BE2C (cell line): ENCODE data around the gene MAST2.

ENCODE experiments used
- DNase-seq: peaks from one replicate; pipeline ENCODE4 v3.0.0-alpha.2; 2020
- H3K27me3 ChIP-seq: fragments of 250-450 bp; sonication (Bioruptor Pico); 2 replicates; pipeline ENCODE4 v1.5.1; 2020; ENCODE audit warnings: mild to moderate bottlenecking
- H3K36me3 ChIP-seq: fragments of 250-450 bp; sonication (Bioruptor Pico); 2 replicates; pipeline ENCODE4 v1.5.1; 2020; ENCODE audit warnings: mild to moderate bottlenecking
- H3K4me1 ChIP-seq: fragments of 250-450 bp; sonication (Bioruptor Pico); 2 replicates; pipeline ENCODE4 v1.5.1; 2020
- H3K4me3 ChIP-seq: 2 replicates; pipeline ENCODE4 v1.5.1; 2011; ENCODE audit warnings: low read depth, low read length
- H3K9me3 ChIP-seq: fragments of 250-450 bp; sonication (Bioruptor Pico); 2 replicates; pipeline ENCODE4 v1.5.1; 2020
- CTCF ChIP-seq: IDR thresholded peaks from 2 replicates; pipeline ENCODE4 v1.5.1; 2012; ENCODE audit warnings: mild to moderate bottlenecking, low read depth, low read length

The MAST2 gene

GRCh38 chr1:45880930-45881329 is 77.5 kb downstream of the MAST2 start:
- no peaks in the 10 kb centered on the region for H3K4me1 ChIP-seq
- no peaks in the 10 kb centered on the region for H3K27me3 ChIP-seq
- TF ChIP-seq CTCF, result no peak
- H3K4me3 ChIP-seq, result no peak overlapping the region
- no peaks in the 10 kb centered on the region for H3K9me3 ChIP-seq
- H3K36me3 ChIP-seq, result no peaks in the 10 kb centered on the region
- DNase-seq, result no peak

GRCh38 chr1:45883658-45884057 is 80.2 kb downstream of the MAST2 start:
- Histone ChIP-seq H3K27me3 (no peaks in the 10 kb centered on the region), H3K4me1 (no peaks in the 10 kb centered on the region), H3K9me3 (no peaks in the 10 kb centered on the region), H3K36me3 (no peaks in the 10 kb centered on the region), H3K4me3 (no peak overlapping the region)
- DNase-seq, result no peak
- no peak for TF ChIP-seq CTCF

- no peak for TF ChIP-seq CTCF
- DNase-seq, result no peak
- Histone ChIP-seq H3K4me3 (no peak overlapping the region), H3K36me3 (no peaks in the 10 kb centered on the region), H3K4me1 (no peaks in the 10 kb centered on the region), H3K27me3 (no peaks in the 10 kb centered on the region), H3K9me3 (no peaks in the 10 kb centered on the region)
These were observed 81.3 kb downstream of the MAST2 start for GRCh38 chr1:45884700-45885099.

- H3K4me1 ChIP-seq, result no peaks in the 10 kb centered on the region
- no peak for TF ChIP-seq CTCF
- no peaks in the 10 kb centered on the region for H3K27me3 ChIP-seq
- H3K36me3 ChIP-seq, result no peaks in the 10 kb centered on the region
- H3K4me3 ChIP-seq, result no peak overlapping the region
- no peak for DNase-seq
- no peaks in the 10 kb centered on the region for H3K9me3 ChIP-seq
These were observed 82.8 kb downstream of the MAST2 start for GRCh38 chr1:45886229-45886628.

GRCh38 chr1:45887156-45887842 is 83.9 kb downstream of the MAST2 start:
- no peak for DNase-seq
- Histone ChIP-seq H3K4me1 (no peaks in the 10 kb centered on the region), H3K9me3 (no peaks in the 10 kb centered on the region), H3K4me3 (no peak overlapping the region), H3K36me3 (no peaks in the 10 kb centered on the region), H3K27me3 (no peaks in the 10 kb centered on the region)
- no peak for TF ChIP-seq CTCF

- Histone ChIP-seq H3K36me3 (no peaks in the 10 kb centered on the region), H3K27me3 (no peaks in the 10 kb centered on the region), H3K4me3 (no peak overlapping the region), H3K9me3 (no peaks in the 10 kb centered on the region), H3K4me1 (no peaks in the 10 kb centered on the region)
- no peak for DNase-seq
- no peak for TF ChIP-seq CTCF
These were observed 86.7 kb downstream of the MAST2 start for GRCh38 chr1:45890078-45890477.
